IMR-90 (cell line): ENCODE data around the gene CAT. TPM values are rescaled to one million over a fixed set of nuclear protein-coding genes. Genes with fewer than 3 reads are reported as not detected.

Source experiments
- ATAC-seq: fragments of 200-7000 bp; cut with Tn5 transposase; 2 replicates; pipeline ENCODE4 v1.9.1; 2020; ENCODE audit warnings: low read depth, mild to moderate bottlenecking, moderate library complexity
- BruUV-seq: library from RNA; stranded (reverse); fragments of 400-500 nt; replicated peaks from 2 replicates; lab custom pipeline; 2021; lab: Mats Ljungman, UMichigan
- CTCF ChIA-PET: fragments of 300-600 bp; formaldehyde crosslinking; extraction: SDS; loops from one replicate; lab custom pipeline; 2021; ENCODE audit warnings: antibody characterized with exemption; lab: Yijun Ruan, JAX
- POLR2A ChIA-PET: fragments of 300-600 bp; sonication (Branson Sonifier 250); formaldehyde crosslinking; loops from one replicate; lab custom pipeline; 2022; ENCODE audit warnings: antibody characterized with exemption; ENCODE audit not compliant: unreplicated experiment; lab: Charles Lee
- DNase-seq: peaks from one replicate; pipeline ENCODE4 v3.0.0; 2013
- H2AFZ ChIP-seq: replicated peaks from 2 replicates; pipeline ENCODE3; 2013; ENCODE audit warnings: low read length, mild to moderate bottlenecking; ENCODE audit not compliant: poor library complexity
- H2AK5ac ChIP-seq: 2 replicates; pipeline ENCODE4 v1.6.1; 2013; ENCODE audit warnings: low read depth, low read length, inconsistent platforms
- H2AK9ac ChIP-seq: replicated peaks from 2 replicates; pipeline ENCODE3; 2013; ENCODE audit warnings: mild to moderate bottlenecking, low read depth, low read length, moderate library complexity; ENCODE audit not compliant: poor library complexity
- H2BK120ac ChIP-seq: 2 replicates; pipeline ENCODE4 v1.6.1; 2013; ENCODE audit warnings: low read depth, low read length, inconsistent platforms
- H2BK15ac ChIP-seq: 3 replicates; pipeline ENCODE4 v1.6.1; 2013; ENCODE audit warnings: low read depth, low read length, inconsistent platforms
- H2BK20ac ChIP-seq: 2 replicates; pipeline ENCODE4 v1.6.1; 2013; ENCODE audit warnings: low read depth, mild to moderate bottlenecking, inconsistent platforms, low read length, moderate library complexity
- H2BK5ac ChIP-seq: 2 replicates; pipeline ENCODE4 v1.6.1; 2013; ENCODE audit warnings: mild to moderate bottlenecking, low read depth, low read length, inconsistent platforms; ENCODE audit not compliant: poor library complexity, severe bottlenecking
- H3K14ac ChIP-seq: replicated peaks from 2 replicates; pipeline ENCODE4 v1.6.1; 2013; ENCODE audit warnings: low read depth, low read length, inconsistent platforms
- H3K18ac ChIP-seq: 2 replicates; pipeline ENCODE4 v1.6.1; 2013; ENCODE audit warnings: low read depth, low read length, control low read depth
- H3K23ac ChIP-seq: 2 replicates; pipeline ENCODE4 v1.6.1; 2013; ENCODE audit warnings: low read depth, low read length, inconsistent platforms
- H3K27ac ChIP-seq: 2 replicates; pipeline ENCODE4 v1.5.1; 2013; ENCODE audit warnings: mild to moderate bottlenecking, control low read depth, low read length; ENCODE audit not compliant: insufficient read depth
- H3K27me3 ChIP-seq: 2 replicates; pipeline ENCODE4 v1.6.1; 2013; ENCODE audit warnings: low read length; ENCODE audit not compliant: control insufficient read depth, insufficient read depth
- H3K36me3 ChIP-seq: 2 replicates; pipeline ENCODE4 v1.6.1; 2013; ENCODE audit warnings: low read length, mixed read lengths; ENCODE audit not compliant: control insufficient read depth, insufficient read depth
- H3K4ac ChIP-seq: 2 replicates; pipeline ENCODE4 v1.6.1; 2013; ENCODE audit warnings: low read depth, low read length, inconsistent platforms
- H3K4me1 ChIP-seq: 2 replicates; pipeline ENCODE4 v1.6.1; 2013; ENCODE audit warnings: low read length, mixed read lengths; ENCODE audit not compliant: control insufficient read depth, insufficient read depth
- H3K4me2 ChIP-seq: 2 replicates; pipeline ENCODE4 v1.6.1; 2013; ENCODE audit warnings: low read depth, mild to moderate bottlenecking, control low read depth, low read length, moderate library complexity
- H3K4me3 ChIP-seq: 2 replicates; pipeline ENCODE4 v1.5.1; 2013; ENCODE audit warnings: low read depth, mild to moderate bottlenecking, control low read depth, low read length, moderate library complexity; ENCODE audit not compliant: insufficient read depth
- H3K56ac ChIP-seq: 2 replicates; pipeline ENCODE4 v1.6.1; 2013; ENCODE audit warnings: low read length, inconsistent platforms; ENCODE audit not compliant: insufficient read depth; ENCODE audit errors: extremely low read depth
- H3K79me1 ChIP-seq, 2 experiments: 2 replicates each; pipeline ENCODE4 v1.6.1; 2013; ENCODE audit warnings: low read length in 2 of 2, inconsistent platforms in 1 of 2, low read depth in 1 of 2
- H3K9ac ChIP-seq: 2 replicates; pipeline ENCODE4 v1.6.1; 2013; ENCODE audit warnings: low read depth, low read length, control low read depth
- H3K9me1 ChIP-seq: 2 replicates; pipeline ENCODE4 v1.6.1; 2013; ENCODE audit warnings: low read length, inconsistent platforms; ENCODE audit not compliant: insufficient read depth
- H3K9me3 ChIP-seq: 2 replicates; pipeline ENCODE4 v1.6.1; 2013; ENCODE audit warnings: low read length; ENCODE audit not compliant: control insufficient read depth, insufficient read depth
- H4K20me1 ChIP-seq: 2 replicates; pipeline ENCODE4 v1.6.1; 2013; ENCODE audit warnings: low read length, inconsistent platforms; ENCODE audit not compliant: insufficient read depth
- H4K5ac ChIP-seq: 2 replicates; pipeline ENCODE4 v1.6.1; 2013; ENCODE audit warnings: mild to moderate bottlenecking, low read depth, low read length, control low read depth
- H4K8ac ChIP-seq, 2 experiments: 2 replicates each; pipeline ENCODE4 v1.6.1; 2013; ENCODE audit warnings: low read depth in 2 of 2, low read length in 2 of 2, control low read depth in 1 of 2, inconsistent platforms in 1 of 2
- H4K91ac ChIP-seq: 2 replicates; pipeline ENCODE4 v1.6.1; 2013; ENCODE audit warnings: low read depth, low read length, inconsistent platforms; ENCODE audit not compliant: insufficient read depth
- BHLHE40 ChIP-seq: fragments of 150-350 bp; IDR thresholded peaks from 2 replicates; pipeline ENCODE4 v1.6.1; 2016; ENCODE audit warnings: mild to moderate bottlenecking, low read depth, low read length
- CEBPB ChIP-seq: IDR thresholded peaks from 2 replicates; pipeline ENCODE4 v1.6.1; 2012; ENCODE audit warnings: low read depth, low read length, improper control_type of control experiment
- CHD1 ChIP-seq: IDR thresholded peaks from 2 replicates; pipeline ENCODE4 v1.6.1; 2012; ENCODE audit warnings: low read depth, low read length, improper control_type of control experiment
- FOS ChIP-seq: fragments of 150-350 bp; IDR thresholded peaks from 2 replicates; pipeline ENCODE4 v1.6.1; 2016; ENCODE audit warnings: low read depth, low read length
- MAFK ChIP-seq: IDR thresholded peaks from 2 replicates; pipeline ENCODE4 v1.6.1; 2012; ENCODE audit warnings: low read depth, low read length, improper control_type of control experiment
- MAZ ChIP-seq: IDR thresholded peaks from 2 replicates; pipeline ENCODE4 v1.6.1; 2012; ENCODE audit warnings: low read depth, mild to moderate bottlenecking, low read length, improper control_type of control experiment, moderate library complexity, borderline replicate concordance
- MXI1 ChIP-seq: IDR thresholded peaks from 2 replicates; pipeline ENCODE4 v1.6.1; 2012; ENCODE audit warnings: low read depth, mild to moderate bottlenecking, low read length, moderate library complexity, borderline replicate concordance
- NFE2L2 ChIP-seq: fragments of 150-350 bp; IDR thresholded peaks from 2 replicates; pipeline ENCODE4 v1.6.1; 2016; ENCODE audit warnings: low read depth, mild to moderate bottlenecking, low read length
- RAD21 ChIP-seq: IDR thresholded peaks from 2 replicates; pipeline ENCODE4 v1.6.1; 2012; ENCODE audit warnings: low read length, improper control_type of control experiment
- RFX5 ChIP-seq: IDR thresholded peaks from 2 replicates; pipeline ENCODE4 v1.8.0; 2012; ENCODE audit warnings: low read depth, mild to moderate bottlenecking, low read length, moderate library complexity
- SMC3 ChIP-seq: fragments of 150-350 bp; IDR thresholded peaks from 2 replicates; pipeline ENCODE4 v1.6.1; 2016; ENCODE audit warnings: low read depth, mild to moderate bottlenecking, antibody characterized with exemption, low read length, moderate library complexity
- WGBS, 2 experiments: methylation state at CpG; one replicate each; pipeline versions ENCODE4 v1.1.5 to v1.1.7; 2013; ENCODE audit warnings: missing lambda C conversion rate in 2 of 2; ENCODE audit not compliant: insufficient read length in 1 of 2; ENCODE audit errors: extremely low coverage in 2 of 2; 5-methylcytosine and 5-hydroxymethylcytosine counted together
- dilution Hi-C: fragments of 300-500 bp; cut with HindIII; formaldehyde crosslinking; loops from one replicate; pipeline ENCODE4 v1.14.3; 2018; ENCODE audit warnings: low sequenced_read_pairs; ENCODE audit not compliant: unreplicated experiment
- in situ Hi-C: fragments of 300-500 bp; cut with MboI; formaldehyde crosslinking; loops from 3 replicates; pipeline ENCODE4 v1.14.3; 2019; ENCODE audit warnings: low sequenced_read_pairs, inconsistent platforms, mixed read lengths
- intact Hi-C: fragments of 100-400 bp; cut with micrococcal nuclease; formaldehyde crosslinking; loops from 2 replicates; pipeline ENCODE4 v1.10.0; 2022
- polyA plus RNA-seq, 3 experiments: library from polyadenylated mRNA; depleted of rRNA; stranded (reverse); fragments of >200 nt; gene quantifications; 2 replicates each; pipeline ENCODE4 v1.2.3, GENCODE V29; 2012; ENCODE audit warnings: low replicate concordance in 1 of 3
- total RNA-seq: library from RNA; depleted of rRNA; stranded (reverse); fragments of >200 nt; gene quantifications from 2 replicates; pipeline ENCODE4 v1.2.3, GENCODE V29; 2012
- TF ChIP-seq, protein P1 (sequence below): conservative IDR thresholded peaks from 2 replicates; pipeline ENCODE4 v1.5.1; 2012; ENCODE audit warnings: mild to moderate bottlenecking, low read depth, low read length, improper control_type of control experiment
- TF ChIP-seq, protein P2 (sequence below): fragments of 150-350 bp; IDR thresholded peaks from 2 replicates; pipeline ENCODE4 v1.6.1; 2017; ENCODE audit warnings: mild to moderate bottlenecking, antibody characterized with exemption, low read length, low read depth
- TF ChIP-seq, protein P3 (sequence below): fragments of 150-350 bp; IDR thresholded peaks from 2 replicates; pipeline ENCODE4 v1.6.1; 2016; ENCODE audit warnings: low read depth, mild to moderate bottlenecking, low read length, moderate library complexity, borderline replicate concordance

CAT gene
- total and polyA plus RNA-seq, 2 of the 4 experiments (the other 2 are of a cell fraction) = 52.5 to 80.5 TPM

DNA sequence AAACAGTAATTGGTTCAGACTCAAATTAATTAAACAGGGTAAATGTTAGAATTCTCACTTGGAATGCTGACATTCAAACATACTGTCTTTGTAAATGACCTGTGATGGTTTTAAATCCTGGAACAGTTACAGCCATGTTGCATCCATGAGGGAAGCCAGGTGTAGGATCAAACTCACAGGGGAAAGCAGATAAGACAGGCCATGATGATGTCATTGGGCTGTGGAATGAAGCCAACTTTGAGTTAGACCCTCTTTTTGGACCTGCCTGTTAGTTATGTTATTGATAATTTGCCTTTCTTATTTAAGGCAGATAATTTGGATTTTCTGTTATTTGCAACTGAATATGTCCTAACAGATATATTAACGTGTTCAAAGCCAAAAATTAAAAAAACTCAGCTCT, 41.6 kb upstream of the CAT start:
- Histone ChIP-seq H3K4ac (no peak overlapping the region), H3K56ac (no peak overlapping the region), H3K9me3 (peaks cover 3% of the 10 kb centered on the region), H3K9ac (no peak overlapping the region), H4K20me1 (no peaks in the 10 kb centered on the region), H3K4me1 (peaks cover 2% of the 10 kb centered on the region; the same call in 1 of the 2 replicates), H3K4me2 (no peak overlapping the region), H4K5ac (no peak overlapping the region), H3K9me1 (peaks cover 2% of the 10 kb centered on the region; the same call in 1 of the 2 replicates), H3K18ac (no peak overlapping the region), H2BK15ac (no peak overlapping the region), H4K8ac (no peak overlapping the region), H4K91ac (no peak overlapping the region), H2BK5ac (no peak overlapping the region), H3K27ac (no peak overlapping the region), H3K14ac (no peak overlapping the region), H3K79me1 (no peaks in the 10 kb centered on the region), H3K4me3 (no peak overlapping the region), H2BK20ac (no peak overlapping the region), H2AK5ac (peak overlapping the region; percentile 62; the same call in 1 of the 2 replicates), H2AK9ac (no peak overlapping the region), H3K23ac (no peak overlapping the region), H3K36me3 (no peaks in the 10 kb centered on the region), H2AFZ (no peak overlapping the region), H3K27me3 (peaks cover 2% of the 10 kb centered on the region; the same call in 1 of the 2 replicates), H2BK120ac (no peak overlapping the region)
- no peak for DNase-seq
- dilution Hi-C loops (no loop called here), intact Hi-C loops (no loop called here), in situ Hi-C loops (no loop called here)
- no peak for ATAC-seq
- BruUV-seq = no TSS peak
- TF ChIP-seq CHD1 (no peak), RFX5 (no peak), SMC3 (no peak), CEBPB (no peak), MXI1 (no peak), NFE2L2 (no peak), RAD21 (no peak), FOS (no peak), BHLHE40 (no peak), MAZ (no peak), MAFK (no peak)
- TF ChIP-seq, protein P1, sequence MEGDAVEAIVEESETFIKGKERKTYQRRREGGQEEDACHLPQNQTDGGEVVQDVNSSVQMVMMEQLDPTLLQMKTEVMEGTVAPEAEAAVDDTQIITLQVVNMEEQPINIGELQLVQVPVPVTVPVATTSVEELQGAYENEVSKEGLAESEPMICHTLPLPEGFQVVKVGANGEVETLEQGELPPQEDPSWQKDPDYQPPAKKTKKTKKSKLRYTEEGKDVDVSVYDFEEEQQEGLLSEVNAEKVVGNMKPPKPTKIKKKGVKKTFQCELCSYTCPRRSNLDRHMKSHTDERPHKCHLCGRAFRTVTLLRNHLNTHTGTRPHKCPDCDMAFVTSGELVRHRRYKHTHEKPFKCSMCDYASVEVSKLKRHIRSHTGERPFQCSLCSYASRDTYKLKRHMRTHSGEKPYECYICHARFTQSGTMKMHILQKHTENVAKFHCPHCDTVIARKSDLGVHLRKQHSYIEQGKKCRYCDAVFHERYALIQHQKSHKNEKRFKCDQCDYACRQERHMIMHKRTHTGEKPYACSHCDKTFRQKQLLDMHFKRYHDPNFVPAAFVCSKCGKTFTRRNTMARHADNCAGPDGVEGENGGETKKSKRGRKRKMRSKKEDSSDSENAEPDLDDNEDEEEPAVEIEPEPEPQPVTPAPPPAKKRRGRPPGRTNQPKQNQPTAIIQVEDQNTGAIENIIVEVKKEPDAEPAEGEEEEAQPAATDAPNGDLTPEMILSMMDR = no peak
- TF ChIP-seq, protein P2, sequence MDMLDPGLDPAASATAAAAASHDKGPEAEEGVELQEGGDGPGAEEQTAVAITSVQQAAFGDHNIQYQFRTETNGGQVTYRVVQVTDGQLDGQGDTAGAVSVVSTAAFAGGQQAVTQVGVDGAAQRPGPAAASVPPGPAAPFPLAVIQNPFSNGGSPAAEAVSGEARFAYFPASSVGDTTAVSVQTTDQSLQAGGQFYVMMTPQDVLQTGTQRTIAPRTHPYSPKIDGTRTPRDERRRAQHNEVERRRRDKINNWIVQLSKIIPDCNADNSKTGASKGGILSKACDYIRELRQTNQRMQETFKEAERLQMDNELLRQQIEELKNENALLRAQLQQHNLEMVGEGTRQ = no peak
- TF ChIP-seq, protein P3, sequence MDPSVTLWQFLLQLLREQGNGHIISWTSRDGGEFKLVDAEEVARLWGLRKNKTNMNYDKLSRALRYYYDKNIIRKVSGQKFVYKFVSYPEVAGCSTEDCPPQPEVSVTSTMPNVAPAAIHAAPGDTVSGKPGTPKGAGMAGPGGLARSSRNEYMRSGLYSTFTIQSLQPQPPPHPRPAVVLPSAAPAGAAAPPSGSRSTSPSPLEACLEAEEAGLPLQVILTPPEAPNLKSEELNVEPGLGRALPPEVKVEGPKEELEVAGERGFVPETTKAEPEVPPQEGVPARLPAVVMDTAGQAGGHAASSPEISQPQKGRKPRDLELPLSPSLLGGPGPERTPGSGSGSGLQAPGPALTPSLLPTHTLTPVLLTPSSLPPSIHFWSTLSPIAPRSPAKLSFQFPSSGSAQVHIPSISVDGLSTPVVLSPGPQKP = no peak
- CTCF ChIA-PET = interaction anchor here (1.0 kb wide), 1 partner anchor 20 kb away, joined by 4 read pairs; no protein-coding TSS in a partner anchor
- POLR2A ChIA-PET = no interaction called here
- no CpG with 5 or more reads among the region's 1 CpG for WGBS, 2 experiments
